GM12801 (cell line): ENCODE results near the gene KBTBD4.

Source experiments
- TF ChIP-seq, protein P1 (sequence below): IDR thresholded peaks from one replicate; pipeline ENCODE4 v1.5.1; 2011; ENCODE audit warnings: control low read depth; ENCODE audit not compliant: insufficient read length; ENCODE audit errors: extremely low read depth

Gene KBTBD4

DNA sequence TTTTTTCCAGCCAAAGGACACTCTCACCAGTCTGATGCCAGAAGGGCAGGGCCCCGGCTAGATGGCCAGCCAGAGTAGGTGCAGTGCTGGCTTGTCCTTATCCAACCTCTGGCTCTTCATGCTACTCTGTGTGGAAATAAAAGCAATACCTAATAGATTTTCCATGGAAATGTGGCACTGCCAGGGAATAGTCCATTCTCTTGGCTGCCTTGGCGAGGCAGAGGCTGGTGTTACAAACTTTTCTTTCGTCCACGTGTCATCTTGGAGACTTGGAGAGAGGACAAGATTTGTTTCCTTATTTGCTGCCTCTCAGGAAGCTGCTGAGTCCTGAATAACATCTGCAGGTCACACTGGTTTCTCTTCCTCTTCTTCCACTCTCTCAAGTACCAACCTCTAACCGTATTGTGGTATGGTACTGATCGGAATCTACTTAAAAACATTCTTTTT, 32.6 kb upstream of the KBTBD4 start:
- TF ChIP-seq, protein P1, sequence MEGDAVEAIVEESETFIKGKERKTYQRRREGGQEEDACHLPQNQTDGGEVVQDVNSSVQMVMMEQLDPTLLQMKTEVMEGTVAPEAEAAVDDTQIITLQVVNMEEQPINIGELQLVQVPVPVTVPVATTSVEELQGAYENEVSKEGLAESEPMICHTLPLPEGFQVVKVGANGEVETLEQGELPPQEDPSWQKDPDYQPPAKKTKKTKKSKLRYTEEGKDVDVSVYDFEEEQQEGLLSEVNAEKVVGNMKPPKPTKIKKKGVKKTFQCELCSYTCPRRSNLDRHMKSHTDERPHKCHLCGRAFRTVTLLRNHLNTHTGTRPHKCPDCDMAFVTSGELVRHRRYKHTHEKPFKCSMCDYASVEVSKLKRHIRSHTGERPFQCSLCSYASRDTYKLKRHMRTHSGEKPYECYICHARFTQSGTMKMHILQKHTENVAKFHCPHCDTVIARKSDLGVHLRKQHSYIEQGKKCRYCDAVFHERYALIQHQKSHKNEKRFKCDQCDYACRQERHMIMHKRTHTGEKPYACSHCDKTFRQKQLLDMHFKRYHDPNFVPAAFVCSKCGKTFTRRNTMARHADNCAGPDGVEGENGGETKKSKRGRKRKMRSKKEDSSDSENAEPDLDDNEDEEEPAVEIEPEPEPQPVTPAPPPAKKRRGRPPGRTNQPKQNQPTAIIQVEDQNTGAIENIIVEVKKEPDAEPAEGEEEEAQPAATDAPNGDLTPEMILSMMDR = no peak

GRCh38 chr11:47609675-47610074, 30.9 kb upstream of the KBTBD4 start:
- TF ChIP-seq, protein P1 = no peak

DNA sequence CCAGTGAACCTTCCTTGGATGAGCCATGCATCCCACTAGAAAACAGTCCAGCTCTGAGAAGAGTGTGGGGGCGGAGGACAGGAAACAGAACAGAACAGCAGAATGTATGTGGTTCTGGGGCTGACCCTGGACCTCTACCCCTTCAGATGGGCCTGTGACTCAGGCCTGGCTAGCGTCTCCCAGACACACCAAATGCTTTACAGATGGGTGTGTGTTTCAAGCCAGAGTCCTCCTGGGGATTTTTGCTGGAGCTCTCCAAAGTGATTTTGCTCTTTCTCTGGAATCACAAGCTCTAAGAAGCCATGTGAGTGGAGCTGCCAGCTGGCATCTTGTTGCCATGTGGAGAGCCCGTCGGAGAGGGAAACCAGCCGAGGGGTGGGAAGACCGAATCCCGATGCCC, 28.6 kb upstream of the KBTBD4 start:
- TF ChIP-seq, protein P1 = no peak

GRCh38 chr11:47606731-47607130, 28.0 kb upstream of the KBTBD4 start:
- TF ChIP-seq, protein P1 = no peak

GRCh38 chr11:47605921-47606320, 27.2 kb upstream of the KBTBD4 start:
- TF ChIP-seq, protein P1 = no peak

DNA sequence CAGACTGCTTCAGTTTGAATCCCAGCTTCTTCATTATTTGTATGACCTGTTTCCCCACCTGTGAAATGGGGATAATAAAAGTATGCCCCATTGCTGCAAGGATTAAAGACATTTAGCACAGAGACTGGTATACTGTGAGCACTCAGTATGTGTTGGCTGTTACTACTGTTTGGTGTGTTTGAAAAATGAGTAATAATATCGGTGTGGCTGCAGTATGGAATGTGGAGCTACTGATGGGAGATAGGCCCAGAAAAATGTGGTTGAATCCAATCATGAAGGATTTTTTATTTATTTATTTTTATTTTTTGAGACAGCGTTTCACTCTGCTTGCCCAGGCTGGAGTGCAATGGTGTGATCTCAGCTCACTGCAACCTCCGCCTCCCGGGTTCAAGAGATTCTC, 24.5 kb upstream of the KBTBD4 start:
- TF ChIP-seq, protein P1 = no peak

GRCh38 chr11:47599902-47600301, 21.1 kb upstream of the KBTBD4 start:
- TF ChIP-seq, protein P1 = no peak

DNA sequence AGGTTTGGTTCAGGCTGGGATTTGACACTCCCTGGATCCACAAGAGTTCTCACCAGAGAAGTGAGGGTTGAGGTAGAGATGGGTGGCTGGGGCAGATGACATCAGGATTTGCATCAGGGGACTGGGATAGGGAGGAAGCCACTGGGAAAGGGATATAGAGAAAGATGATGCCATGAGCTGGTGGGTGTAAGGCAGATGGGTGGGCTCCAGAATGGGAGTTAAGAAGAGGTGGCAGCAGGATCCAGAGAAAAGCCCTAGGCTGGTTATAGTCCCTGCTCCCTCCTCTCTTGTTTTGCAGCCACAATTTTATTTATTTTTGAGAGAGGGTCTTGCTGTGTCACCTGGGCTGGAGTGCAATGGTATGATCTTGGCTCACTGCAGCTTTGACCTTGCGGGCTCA, 17.2 kb upstream of the KBTBD4 start:
- TF ChIP-seq, protein P1 = no peak
